Stimulated activated CD8-positive, alpha-beta memory T cell treated with anti-CD3 and anti-CD28 coated beads, Interleukin-2, amount 100 ng/mL, for 1 hour (primary cell): Measurements from ENCODE around the gene HOXC10.
A peak's percentile ranks its signal among the peaks of the same experiment; 100 is the strongest.

Experiments used
- DNase-seq, 2 donors: peaks; one replicate each; pipeline ENCODE4 v3.0.0-alpha.2; 2020; ENCODE audit warnings: low read depth in 2 of 2

Gene HOXC10

GRCh38 chr12:54029529-54030441 is 44.8 kb downstream of the HOXC10 start:
- no peak for DNase-seq

DNA sequence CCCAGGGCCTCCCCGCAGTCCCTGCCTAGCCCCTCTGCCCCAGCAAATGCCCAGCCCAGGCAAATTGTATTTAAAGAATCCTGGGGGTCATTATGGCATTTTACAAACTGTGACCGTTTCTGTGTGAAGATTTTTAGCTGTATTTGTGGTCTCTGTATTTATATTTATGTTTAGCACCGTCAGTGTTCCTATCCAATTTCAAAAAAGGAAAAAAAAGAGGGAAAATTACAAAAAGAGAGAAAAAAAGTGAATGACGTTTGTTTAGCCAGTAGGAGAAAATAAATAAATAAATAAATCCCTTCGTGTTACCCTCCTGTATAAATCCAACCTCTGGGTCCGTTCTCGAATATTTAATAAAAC is 45.5 kb downstream of the HOXC10 start:
- no peak for DNase-seq

- no peak for DNase-seq
Observed at GRCh38 chr12:54030889-54031471, 46.0 kb downstream of the HOXC10 start.

DNA sequence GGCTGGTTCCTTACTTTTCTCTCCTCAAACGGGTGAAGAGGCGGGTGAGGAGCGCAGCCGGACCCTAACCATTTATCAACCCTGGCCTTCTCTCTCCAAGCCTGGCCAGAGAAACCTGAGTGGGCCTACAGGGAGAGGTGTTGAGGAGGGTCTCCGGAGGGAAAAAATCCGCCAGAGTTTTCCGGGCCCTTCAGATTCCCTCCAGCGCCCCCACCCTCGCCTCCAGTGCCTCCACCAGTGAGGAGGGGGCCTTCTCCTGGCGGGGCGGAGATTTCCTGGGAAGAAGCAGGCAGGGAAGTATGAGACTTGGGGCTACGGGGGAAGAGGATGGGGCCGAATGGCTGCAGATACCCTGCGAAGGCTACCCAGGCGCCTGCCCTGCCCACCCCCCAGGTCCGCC is 46.5 kb downstream of the HOXC10 start:
- no peak for DNase-seq

- DNase-seq: no peak
Observed at GRCh38 chr12:54032086-54032619, 47.2 kb downstream of the HOXC10 start.

- DNase-seq: peak; percentile 33 to 38
Observed at GRCh38 chr12:54032627-54033100, 47.7 kb downstream of the HOXC10 start, which contains the start of gene HOXC5. Gene HOXC5 (plus strand): TSS chr12:54033050. CDS start chr12:54033123, 73 bp downstream.

- no peak for DNase-seq
Observed at GRCh38 chr12:54033106-54033979, 48.4 kb downstream of the HOXC10 start.

DNA sequence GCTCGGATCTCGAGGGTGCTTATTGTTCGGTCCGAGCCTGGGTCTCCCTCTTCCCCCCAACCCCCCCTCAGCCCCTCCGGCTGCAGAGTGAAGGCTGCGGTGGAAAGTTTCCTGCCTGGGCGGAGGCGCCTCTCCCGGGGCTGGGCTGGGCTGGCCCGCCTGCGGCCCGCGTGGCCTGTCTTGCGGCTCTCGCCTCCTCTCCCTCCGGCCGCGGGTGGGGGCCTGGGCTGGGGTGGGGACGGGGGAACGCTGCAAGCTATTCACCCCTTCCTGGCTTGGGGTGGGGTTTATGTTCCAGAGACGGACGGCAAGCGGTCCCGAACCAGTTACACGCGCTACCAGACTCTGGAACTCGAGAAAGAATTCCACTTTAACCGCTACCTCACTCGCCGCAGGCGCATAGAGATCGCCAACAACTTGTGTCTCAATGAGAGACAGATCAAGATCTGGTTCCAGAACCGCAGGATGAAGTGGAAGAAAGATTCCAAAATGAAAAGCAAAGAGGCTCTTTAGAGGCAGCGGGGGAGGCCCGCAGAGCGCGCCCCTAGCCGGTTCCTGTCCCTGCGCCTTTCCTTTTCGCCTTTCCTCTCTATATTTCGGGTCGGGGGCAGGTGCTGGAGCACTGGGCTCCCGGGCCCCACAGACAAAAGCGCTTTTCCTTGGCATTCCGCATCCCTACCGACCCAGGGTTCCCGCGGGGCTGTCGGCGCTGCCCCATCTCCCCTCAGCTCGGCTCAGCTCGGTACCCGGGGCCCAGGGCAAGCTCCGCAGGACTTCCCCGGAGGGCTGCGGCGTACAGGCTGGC is 49.2 kb downstream of the HOXC10 start:
- no peak for DNase-seq

- no peak for DNase-seq
Observed at GRCh38 chr12:54034785-54035310, 49.9 kb downstream of the HOXC10 start.

GRCh38 chr12:54035568-54036264 is 50.8 kb downstream of the HOXC10 start:
- no peak for DNase-seq

GRCh38 chr12:54036620-54037359 is 51.8 kb downstream of the HOXC10 start:
- DNase-seq: no peak

DNA sequence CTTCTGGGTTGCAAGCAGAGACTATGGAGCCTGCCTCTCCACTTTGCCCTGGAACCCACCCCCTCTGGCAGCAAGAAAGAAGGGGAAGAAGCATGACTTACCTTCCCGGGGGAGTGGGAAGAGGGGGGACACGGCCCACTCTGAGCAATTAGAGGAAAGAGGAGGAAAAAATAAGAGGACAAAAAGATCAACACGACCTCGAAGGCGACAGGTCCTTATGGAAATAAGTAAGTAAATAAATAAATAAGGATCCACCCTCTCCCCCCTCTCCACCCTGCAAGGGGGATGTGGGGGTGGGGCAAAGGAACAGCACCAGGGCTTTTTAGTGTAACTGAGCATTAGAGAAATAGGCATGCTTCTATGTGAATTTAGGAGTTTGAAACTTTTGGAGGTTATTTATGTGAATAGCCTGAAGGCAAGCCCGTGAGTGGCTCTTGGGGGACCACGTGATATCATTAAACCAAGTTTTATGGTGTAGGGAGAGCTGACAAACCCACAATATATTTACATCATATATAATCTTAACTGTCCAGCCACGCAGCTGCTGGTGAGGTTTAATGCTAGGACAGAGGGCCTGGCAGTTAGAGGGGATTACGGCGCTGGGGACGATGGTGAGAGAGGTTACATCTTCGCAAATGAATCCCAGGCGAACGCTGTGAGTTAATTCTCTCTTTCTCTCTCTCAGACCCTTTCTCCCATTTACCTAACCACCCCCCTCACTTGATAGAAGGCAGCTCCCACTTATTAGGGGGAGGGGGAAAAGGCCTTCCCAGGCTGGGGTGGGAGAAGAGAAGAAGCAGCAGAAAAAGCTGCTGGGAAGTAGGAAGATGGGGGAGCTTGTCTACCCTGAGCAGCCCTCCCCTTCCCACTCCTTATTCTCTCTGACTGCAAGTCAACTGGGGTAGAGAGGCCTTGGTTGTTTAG is 52.7 kb downstream of the HOXC10 start:
- no peak for DNase-seq

DNA sequence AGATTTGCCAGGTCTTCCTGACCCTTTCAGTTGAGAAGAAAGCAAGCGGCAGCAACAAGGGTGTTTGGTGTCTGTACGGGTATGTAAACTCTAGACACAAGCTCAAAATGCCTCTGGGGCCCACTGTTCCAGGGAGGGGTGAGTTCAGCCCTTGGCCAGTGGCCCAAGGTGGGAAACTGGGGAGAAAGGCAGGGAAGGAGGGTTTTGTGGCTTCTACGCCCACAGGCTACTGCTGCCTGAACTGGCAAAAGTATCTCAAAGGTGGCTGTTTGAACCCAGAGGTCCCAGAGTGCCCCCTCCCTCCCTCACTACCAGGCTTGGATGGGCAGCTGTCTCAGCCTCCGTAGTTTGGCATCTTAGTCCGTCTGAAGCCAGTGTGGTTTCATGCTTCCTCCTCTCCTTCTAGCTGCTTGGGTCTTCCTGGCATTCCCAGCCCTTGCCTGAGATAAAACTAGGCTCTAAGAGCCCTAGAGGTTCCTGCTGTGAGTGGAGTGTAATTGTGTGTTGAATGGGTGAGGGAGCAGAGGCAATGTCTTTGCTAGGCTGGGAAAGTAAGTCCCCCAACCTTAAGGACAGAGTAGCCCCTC is 53.4 kb downstream of the HOXC10 start:
- DNase-seq: no peak

- no peak for DNase-seq
Observed at GRCh38 chr12:54038871-54039414, 54.0 kb downstream of the HOXC10 start.

DNA sequence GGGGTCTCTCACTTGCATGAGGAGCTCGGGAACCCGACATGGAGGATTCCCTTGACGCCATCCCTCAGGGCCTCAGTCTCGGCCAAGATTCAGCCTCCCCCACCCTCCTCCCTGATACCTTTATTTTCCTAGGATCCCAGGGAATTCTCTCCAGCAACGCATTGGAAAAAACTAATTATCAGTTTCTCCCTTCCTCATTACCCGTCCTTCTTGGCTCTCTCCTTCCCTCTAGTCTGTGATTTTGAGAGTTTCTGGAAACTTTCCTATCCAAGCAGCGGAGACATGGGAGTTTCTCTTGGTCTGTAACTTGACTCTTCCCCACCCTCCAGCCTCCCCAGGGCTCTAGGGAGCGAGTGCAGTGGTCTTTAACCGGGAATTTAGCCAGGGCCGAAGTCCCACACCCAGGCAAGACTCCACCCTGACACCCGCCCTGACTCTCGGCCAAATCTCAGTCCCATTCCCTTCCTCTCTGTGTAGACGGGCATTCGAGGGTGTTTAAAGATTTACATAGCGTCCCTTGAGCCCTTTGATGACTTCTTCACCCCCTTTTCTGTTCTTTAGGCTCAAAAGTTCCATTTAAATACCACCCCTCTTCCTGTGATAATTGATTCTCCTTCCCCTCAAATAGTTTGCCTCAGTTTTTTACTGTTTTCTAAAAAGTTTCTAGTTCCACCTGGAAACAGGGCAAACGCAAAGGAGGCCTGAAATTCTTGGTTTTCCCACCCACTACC is 54.6 kb downstream of the HOXC10 start:
- DNase-seq: no peak
